Measurements from ENCODE around the gene BCL2L12.

- TF ChIP-seq CTCF (CRISPR knock-in tag; IDR thresholded peaks at IDR 0.05) (no peak), ZNF234 (CRISPR knock-in tag; conservative IDR thresholded peaks at IDR 0.05) (no peak), PHF8 (CRISPR knock-in tag; IDR thresholded peaks at IDR 0.05) (no peak)
Observed at GRCh38 chr19:49655570-49656455, 9.9 kb upstream of the BCL2L12 start.

Measured in HepG2 (cell line).